Esophagus muscularis mucosa (tissue), 4 donors: Measurements from ENCODE around the gene KANSL1.

Experiments
- EP300 ChIP-seq: sonication (generic); formaldehyde crosslinking; IDR thresholded peaks from one replicate; pipeline ENCODE4 v1.6.1; 2017; ENCODE audit warnings: antibody characterized with exemption
- POLR2A ChIP-seq: fragments of 450-650 bp; IDR thresholded peaks from one replicate; pipeline ENCODE4 v1.6.1; 2017; ENCODE audit warnings: antibody characterized with exemption, moderate library complexity, mild to moderate bottlenecking, low read depth
- POLR2AphosphoS5 ChIP-seq, 2 donors: sonication (generic); formaldehyde crosslinking; IDR thresholded peaks; one replicate each; pipeline ENCODE4 v1.6.1; 2017; ENCODE audit warnings: antibody characterized with exemption in 2 of 2
- TF ChIP-seq, protein P1 (sequence below), 3 experiments: fragments of 200-600 bp in 2 of 3; fragments of 450-650 bp in 1 of 3; sonication (generic) in 2 of 3; IDR thresholded peaks; one replicate each; pipeline ENCODE4 v1.5.1; 2017 to 2019; ENCODE audit warnings: antibody characterized with exemption in 3 of 3, mild to moderate bottlenecking in 2 of 3, moderate library complexity in 1 of 3

- TF ChIP-seq, protein P1, sequence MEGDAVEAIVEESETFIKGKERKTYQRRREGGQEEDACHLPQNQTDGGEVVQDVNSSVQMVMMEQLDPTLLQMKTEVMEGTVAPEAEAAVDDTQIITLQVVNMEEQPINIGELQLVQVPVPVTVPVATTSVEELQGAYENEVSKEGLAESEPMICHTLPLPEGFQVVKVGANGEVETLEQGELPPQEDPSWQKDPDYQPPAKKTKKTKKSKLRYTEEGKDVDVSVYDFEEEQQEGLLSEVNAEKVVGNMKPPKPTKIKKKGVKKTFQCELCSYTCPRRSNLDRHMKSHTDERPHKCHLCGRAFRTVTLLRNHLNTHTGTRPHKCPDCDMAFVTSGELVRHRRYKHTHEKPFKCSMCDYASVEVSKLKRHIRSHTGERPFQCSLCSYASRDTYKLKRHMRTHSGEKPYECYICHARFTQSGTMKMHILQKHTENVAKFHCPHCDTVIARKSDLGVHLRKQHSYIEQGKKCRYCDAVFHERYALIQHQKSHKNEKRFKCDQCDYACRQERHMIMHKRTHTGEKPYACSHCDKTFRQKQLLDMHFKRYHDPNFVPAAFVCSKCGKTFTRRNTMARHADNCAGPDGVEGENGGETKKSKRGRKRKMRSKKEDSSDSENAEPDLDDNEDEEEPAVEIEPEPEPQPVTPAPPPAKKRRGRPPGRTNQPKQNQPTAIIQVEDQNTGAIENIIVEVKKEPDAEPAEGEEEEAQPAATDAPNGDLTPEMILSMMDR (IDR thresholded peaks at IDR 0.05) = peak in 2 of 3 experiments; percentile 15 to 40
- TF ChIP-seq POLR2A = no peak
- no peak for TF ChIP-seq POLR2AphosphoS5 (IDR thresholded peaks at IDR 0.05)
- no peak for TF ChIP-seq EP300
These were observed 1.4 kb upstream of the KANSL1 start for GRCh38 chr17:46194393-46195216.
